Memory B cell (primary cell): ENCODE data around the gene EIF3C.
"Not testable (repeated sequence)": the region's sequence is repeated elsewhere in the genome, so short reads cannot be mapped to it uniquely, and the experiment has no call there.

Experiments used
- ATAC-seq: fragments of 150-1000 bp; cut with Tn5 transposase; 2 replicates; pipeline ENCODE4 v1.10.0; 2021; ENCODE audit warnings: low read depth, mild to moderate bottlenecking, moderate library complexity
- DNase-seq, 2 donors: peaks; one replicate each; pipeline ENCODE4 v3.0.0; 2022; ENCODE audit warnings: low spot score in 2 of 2
- H3K27ac Mint-ChIP-seq: one replicate; pipeline ENCODE4 v1.8.0; 2022; ENCODE audit warnings: mild to moderate bottlenecking, moderate library complexity, mixed read lengths
- H3K27me3 Mint-ChIP-seq: one replicate; pipeline ENCODE4 v1.8.0; 2022; ENCODE audit warnings: mixed read lengths
- H3K36me3 Mint-ChIP-seq: one replicate; pipeline ENCODE4 v1.8.0; 2022; ENCODE audit warnings: mild to moderate bottlenecking, mixed read lengths
- H3K4me1 Mint-ChIP-seq: one replicate; pipeline ENCODE4 v1.8.0; 2022; ENCODE audit warnings: mixed read lengths
- H3K4me3 Mint-ChIP-seq: one replicate; pipeline ENCODE4 v1.8.0; 2022; ENCODE audit warnings: mild to moderate bottlenecking, moderate library complexity, mixed read lengths
- H3K9me3 Mint-ChIP-seq: one replicate; pipeline ENCODE4 v1.8.0; 2022; ENCODE audit warnings: mixed read lengths

EIF3C gene

DNA sequence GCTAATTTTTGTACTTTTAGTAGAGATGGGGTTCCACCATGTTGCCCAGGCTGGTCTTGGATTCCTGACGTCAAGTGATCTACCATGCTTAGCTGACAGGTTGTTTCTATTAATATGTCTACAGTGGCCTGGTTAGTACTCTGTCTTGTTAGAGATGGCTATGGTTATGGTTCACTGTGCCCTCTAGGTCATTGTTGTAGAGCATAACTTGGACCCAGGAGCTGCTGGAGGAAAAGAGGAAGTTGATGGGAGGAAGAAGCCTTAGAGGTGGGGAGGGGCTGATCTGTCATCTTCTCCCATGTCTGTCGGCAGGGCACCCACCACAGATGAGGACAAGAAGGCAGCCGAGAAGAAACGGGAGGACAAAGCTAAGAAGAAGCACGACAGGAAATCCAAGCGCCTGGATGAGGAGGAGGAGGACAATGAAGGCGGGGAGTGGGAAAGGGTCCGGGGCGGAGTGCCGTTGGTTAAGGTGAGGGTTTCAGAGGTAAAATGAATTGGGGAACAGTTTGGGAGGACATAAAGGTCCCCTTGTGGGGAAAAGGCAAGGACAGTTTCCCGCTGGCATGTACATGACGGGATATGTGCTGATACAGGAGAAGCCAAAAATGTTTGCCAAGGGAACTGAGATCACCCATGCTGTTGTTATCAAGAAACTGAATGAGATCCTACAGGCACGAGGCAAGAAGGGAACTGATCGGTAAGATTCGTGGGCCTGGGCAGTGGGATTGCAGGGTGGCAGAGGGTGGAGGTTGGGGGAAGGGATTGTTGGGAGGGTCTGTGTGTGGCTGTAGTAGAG, 11.8 kb downstream of the EIF3C start:
- H3K36me3 Mint-ChIP-seq, H3K4me3 Mint-ChIP-seq, DNase-seq, H3K4me1 Mint-ChIP-seq, H3K9me3 Mint-ChIP-seq, H3K27ac Mint-ChIP-seq, H3K27me3 Mint-ChIP-seq, ATAC-seq: not testable (repeated sequence)

DNA sequence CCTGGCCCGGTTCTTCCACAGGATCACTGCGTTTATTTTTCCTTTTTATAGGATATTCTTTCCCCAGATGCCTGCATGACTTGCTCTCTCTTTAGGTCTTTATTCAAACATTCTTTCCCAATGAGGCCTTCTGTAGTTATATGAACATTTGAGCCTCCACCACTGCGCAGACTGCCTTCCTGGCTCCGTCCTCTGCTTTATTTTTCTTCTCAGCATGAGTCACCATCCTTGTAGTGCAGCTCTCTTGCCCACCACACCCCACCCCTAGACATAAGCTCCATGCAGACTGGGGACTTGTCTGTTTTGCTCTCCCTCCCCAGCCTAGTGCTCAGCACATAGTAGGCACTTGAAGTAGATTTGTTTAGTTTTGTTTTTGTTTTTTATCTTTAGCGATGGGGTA, 20.0 kb downstream of the EIF3C start:
- not testable (repeated sequence) for DNase-seq, H3K36me3 Mint-ChIP-seq, H3K4me1 Mint-ChIP-seq, H3K27ac Mint-ChIP-seq, H3K4me3 Mint-ChIP-seq, H3K27me3 Mint-ChIP-seq, ATAC-seq, H3K9me3 Mint-ChIP-seq

- not testable (repeated sequence) for H3K36me3 Mint-ChIP-seq, H3K27ac Mint-ChIP-seq, H3K4me1 Mint-ChIP-seq, H3K27me3 Mint-ChIP-seq, DNase-seq, H3K4me3 Mint-ChIP-seq, H3K9me3 Mint-ChIP-seq, ATAC-seq
Observed at GRCh38 chr16:28732455-28733124, 21.3 kb downstream of the EIF3C start.

- DNase-seq, H3K27me3 Mint-ChIP-seq, H3K36me3 Mint-ChIP-seq, H3K4me1 Mint-ChIP-seq, H3K27ac Mint-ChIP-seq, H3K4me3 Mint-ChIP-seq, H3K9me3 Mint-ChIP-seq: not testable (repeated sequence)
- peak; percentile 62 for ATAC-seq
Observed at GRCh38 chr16:28739787-28740186, 28.5 kb downstream of the EIF3C start.

GRCh38 chr16:28740631-28741030, 29.4 kb downstream of the EIF3C start:
- not testable (repeated sequence) for H3K36me3 Mint-ChIP-seq, H3K4me3 Mint-ChIP-seq, H3K27me3 Mint-ChIP-seq, H3K9me3 Mint-ChIP-seq, H3K4me1 Mint-ChIP-seq, H3K27ac Mint-ChIP-seq
- DNase-seq, result peak in 1 of 2 donors; percentile 11
- ATAC-seq, result peak; percentile 22

- not testable (repeated sequence) for H3K27ac Mint-ChIP-seq, H3K36me3 Mint-ChIP-seq, H3K4me3 Mint-ChIP-seq, ATAC-seq, H3K27me3 Mint-ChIP-seq, H3K9me3 Mint-ChIP-seq, H3K4me1 Mint-ChIP-seq
- DNase-seq, result peak in 1 of 2 donors; percentile 8
Observed at GRCh38 chr16:28741295-28741694, 30.0 kb downstream of the EIF3C start.

DNA sequence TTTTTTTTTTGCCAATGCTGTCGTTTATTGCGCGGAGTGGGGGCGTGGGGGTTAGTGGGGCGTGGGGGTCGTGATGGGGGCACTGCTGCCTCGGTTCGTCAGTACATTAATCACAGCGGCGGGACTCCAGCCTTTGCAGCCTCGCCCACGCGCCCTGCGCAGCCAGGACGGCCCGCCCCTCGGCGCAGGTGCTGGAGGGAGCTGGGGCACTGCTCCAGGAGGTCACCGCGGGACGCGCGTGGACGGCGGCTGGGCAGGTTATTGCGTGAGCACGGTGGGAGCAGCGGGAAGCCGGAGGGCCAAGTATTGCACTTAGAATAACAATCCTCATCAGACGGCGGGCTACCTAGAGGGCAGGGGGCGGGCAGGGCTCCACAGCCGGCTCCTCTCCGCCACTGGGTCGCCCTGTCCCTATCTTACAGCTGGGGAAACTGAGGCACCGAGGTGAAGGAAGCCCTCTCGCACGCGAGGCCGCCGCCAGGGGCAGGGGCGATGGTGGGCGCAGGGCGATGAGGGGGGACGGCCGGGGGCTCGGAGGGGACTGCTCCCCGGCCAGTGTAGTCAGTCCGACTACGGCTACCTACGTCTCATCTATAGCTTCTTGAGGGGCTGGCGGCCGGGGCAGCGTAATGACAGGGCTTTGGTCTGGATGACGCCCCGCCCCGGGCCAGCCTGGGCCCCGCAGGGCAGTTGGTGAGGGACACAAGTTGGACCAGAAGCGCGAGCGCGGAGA, 35.5 kb downstream of the EIF3C start:
- H3K4me3 Mint-ChIP-seq, H3K36me3 Mint-ChIP-seq, H3K27ac Mint-ChIP-seq, ATAC-seq, H3K4me1 Mint-ChIP-seq, H3K27me3 Mint-ChIP-seq, H3K9me3 Mint-ChIP-seq, DNase-seq: not testable (repeated sequence)

GRCh38 chr16:28749997-28750465, 38.8 kb downstream of the EIF3C start:
- ATAC-seq, result peak; percentile 93
- H3K27me3 Mint-ChIP-seq, H3K9me3 Mint-ChIP-seq, H3K36me3 Mint-ChIP-seq, H3K27ac Mint-ChIP-seq, H3K4me1 Mint-ChIP-seq: not testable (repeated sequence)
- DNase-seq, result peak; percentile 32 to 57
- peak overlapping the region; percentile 65 for H3K4me3 Mint-ChIP-seq

DNA sequence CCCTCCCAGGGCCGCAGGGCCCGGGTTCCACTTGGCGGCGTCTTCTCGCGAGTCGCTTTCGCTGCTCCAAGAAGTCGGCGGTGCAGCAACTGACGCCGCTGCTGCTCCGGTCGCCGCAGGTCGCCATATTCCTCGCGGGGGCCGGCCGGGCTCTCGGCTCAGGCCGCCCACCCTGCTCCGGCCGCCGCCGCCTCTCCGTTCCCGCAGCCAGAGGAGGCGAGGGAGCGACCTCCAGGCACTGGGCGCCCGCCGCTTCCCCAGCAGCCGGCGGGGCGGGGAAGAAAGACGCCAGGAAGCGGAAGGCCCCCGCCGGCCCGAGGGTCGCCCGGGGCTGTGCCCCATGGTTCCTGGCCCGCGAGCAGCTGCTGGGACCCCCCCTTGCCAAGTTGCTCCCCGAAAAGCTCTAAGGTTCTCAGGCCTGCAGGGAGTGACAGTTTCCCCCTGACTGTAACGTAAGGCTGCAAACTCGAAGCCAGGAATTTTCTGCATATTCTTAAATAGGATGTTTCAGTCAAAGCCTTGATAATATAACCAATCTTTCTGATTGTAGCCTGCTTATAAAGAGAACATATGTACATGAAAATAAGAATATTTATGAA, 39.3 kb downstream of the EIF3C start:
- not testable (repeated sequence) for H3K4me1 Mint-ChIP-seq, H3K27me3 Mint-ChIP-seq, H3K27ac Mint-ChIP-seq, H3K4me3 Mint-ChIP-seq, DNase-seq, H3K36me3 Mint-ChIP-seq, H3K9me3 Mint-ChIP-seq
- ATAC-seq, result peak; percentile 3

DNA sequence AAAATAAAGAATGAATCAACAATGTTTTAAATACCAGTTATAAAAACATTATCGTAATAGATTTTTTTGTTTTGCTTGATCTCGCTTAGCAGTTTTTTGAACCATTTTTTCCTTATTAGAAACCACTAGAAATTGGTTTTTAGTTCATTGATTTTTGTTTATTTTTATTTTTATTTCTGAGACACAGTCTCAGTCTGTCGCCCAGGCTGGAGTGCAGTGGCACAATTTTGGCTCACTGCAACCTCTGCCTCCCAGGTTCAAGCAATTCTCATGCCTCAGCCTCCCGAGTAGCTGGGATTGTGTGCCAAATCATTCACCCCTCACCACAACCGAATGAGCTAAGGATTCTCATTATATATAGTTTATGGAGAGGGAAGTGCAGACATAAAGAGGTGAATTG, 40.2 kb downstream of the EIF3C start, which contains the start of gene NPIPB9:
Gene NPIPB9, plus strand, starts transcription at position 301 of the 400 bp plus-strand sequence.
- not testable (repeated sequence) for H3K9me3 Mint-ChIP-seq, DNase-seq, H3K4me1 Mint-ChIP-seq, H3K27me3 Mint-ChIP-seq, ATAC-seq, H3K4me3 Mint-ChIP-seq, H3K36me3 Mint-ChIP-seq, H3K27ac Mint-ChIP-seq

DNA sequence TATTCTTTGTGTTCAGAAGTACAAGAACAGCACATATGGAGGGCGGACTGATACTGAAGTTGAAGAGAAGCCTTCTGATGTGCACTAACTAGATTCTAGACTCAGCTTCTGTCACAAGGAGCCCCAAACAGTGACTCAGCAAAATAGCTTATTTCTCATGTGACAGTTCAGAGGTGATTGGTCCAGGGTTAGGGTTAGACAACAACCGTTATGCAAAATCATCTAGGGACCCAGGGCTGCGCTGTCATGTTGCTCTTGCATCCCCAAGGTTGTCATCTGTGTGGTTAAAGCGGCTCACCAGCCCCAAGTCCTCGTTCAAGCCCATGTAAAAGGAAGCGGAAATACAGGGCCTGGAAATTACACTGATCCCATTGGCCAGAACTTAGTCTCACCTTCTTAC, 70.4 kb downstream of the EIF3C start:
- not testable (repeated sequence) for H3K27ac Mint-ChIP-seq, H3K9me3 Mint-ChIP-seq, H3K4me3 Mint-ChIP-seq, H3K4me1 Mint-ChIP-seq, ATAC-seq, DNase-seq, H3K36me3 Mint-ChIP-seq, H3K27me3 Mint-ChIP-seq

- H3K4me1 Mint-ChIP-seq, H3K4me3 Mint-ChIP-seq, DNase-seq, H3K27me3 Mint-ChIP-seq, H3K9me3 Mint-ChIP-seq, H3K27ac Mint-ChIP-seq, ATAC-seq, H3K36me3 Mint-ChIP-seq: not testable (repeated sequence)
Observed at GRCh38 chr16:28782357-28782756, 71.1 kb downstream of the EIF3C start.
